Lung (tissue), 12 donors: ENCODE data around the gene EXOC4. TPM values are rescaled to one million over a fixed set of nuclear protein-coding genes. Genes with fewer than 3 reads are reported as not detected.

Source experiments
- ATAC-seq: fragments of 200-7000 bp; cut with Tn5 transposase; one replicate; pipeline ENCODE4 v1.9.1; 2020; ENCODE audit warnings: moderate number of reproducible peaks; ENCODE audit not compliant: insufficient read depth, low FRiP score
- DNase-seq, 3 donors: peaks; one replicate each; pipeline ENCODE4 v3.0.0-alpha.2; 2013 to 2017
- H3K27ac ChIP-seq, 2 donors: one replicate each; pipeline ENCODE4 v1.5.1; 2013; ENCODE audit warnings: mild to moderate bottlenecking in 2 of 2, moderate library complexity in 2 of 2, control low read depth in 1 of 2, inconsistent platforms in 1 of 2, low read depth in 1 of 2, low read length in 1 of 2
- H3K27me3 ChIP-seq, 3 donors: one replicate each; pipeline ENCODE4 v1.5.1; 2013; ENCODE audit warnings: low read length in 2 of 3; ENCODE audit not compliant: control insufficient read depth in 3 of 3, insufficient read depth in 3 of 3
- H3K36me3 ChIP-seq, 4 donors: one replicate each; pipeline ENCODE4 v1.5.1; 2013; ENCODE audit warnings: low read length in 4 of 4, mild to moderate bottlenecking in 1 of 4, moderate library complexity in 1 of 4; ENCODE audit not compliant: control insufficient read depth in 4 of 4, insufficient read depth in 4 of 4
- H3K4me1 ChIP-seq, 5 donors: one replicate each; pipeline ENCODE4 v1.5.1; 2013; ENCODE audit warnings: low read length in 5 of 5, mild to moderate bottlenecking in 2 of 5, moderate library complexity in 1 of 5; ENCODE audit not compliant: control insufficient read depth in 5 of 5, insufficient read depth in 5 of 5
- H3K4me3 ChIP-seq: one replicate; pipeline ENCODE4 v1.5.1; 2013; ENCODE audit warnings: mild to moderate bottlenecking, control low read depth, moderate library complexity
- H3K9ac ChIP-seq, 2 donors: one replicate each; pipeline ENCODE4 v1.5.1; 2013; ENCODE audit warnings: low read length in 2 of 2, control low read depth in 1 of 2; ENCODE audit not compliant: insufficient read depth in 1 of 2
- H3K9me3 ChIP-seq, 4 donors: one replicate each; pipeline ENCODE4 v1.5.1; 2013; ENCODE audit warnings: low read length in 3 of 4, mild to moderate bottlenecking in 1 of 4, moderate library complexity in 1 of 4; ENCODE audit not compliant: control insufficient read depth in 4 of 4, insufficient read depth in 3 of 4
- WGBS, 2 donors: extraction: QIAGEN DNeasy Blood & Tissue Kit; methylation state at CpG; one replicate each; pipeline ENCODE4 v1.1.7; 2013; 5-methylcytosine and 5-hydroxymethylcytosine counted together
- polyA plus RNA-seq, 2 donors: library from polyadenylated mRNA; stranded (reverse); fragments of 200-250 nt; gene quantifications; one replicate each; pipeline ENCODE4 v1.2.1, GENCODE V29; 2013
- total RNA-seq, 2 donors: library from RNA; depleted of rRNA in 1 of 2; stranded (reverse); fragments of >200 nt in 1 of 2; gene quantifications; one replicate each; pipeline ENCODE4 v1.2.1, GENCODE V29; 2014 to 2021
- TF ChIP-seq, protein P1 (sequence below): IDR thresholded peaks from 2 replicates; pipeline ENCODE4 v1.5.1; 2012; ENCODE audit warnings: mild to moderate bottlenecking; ENCODE audit errors: control extremely low read depth, extremely low read depth
- donor health status: control.
- donor health status: control.
- donor health status: Bipolar disorder and iron deficiency.
- donor health status: healthy.
- donor health status: DM: yes; HTN: yes; CAD: no.

The EXOC4 gene
- total and polyA plus RNA-seq, 4 donors, result 10.3 to 232 (median 47.4) TPM

DNA sequence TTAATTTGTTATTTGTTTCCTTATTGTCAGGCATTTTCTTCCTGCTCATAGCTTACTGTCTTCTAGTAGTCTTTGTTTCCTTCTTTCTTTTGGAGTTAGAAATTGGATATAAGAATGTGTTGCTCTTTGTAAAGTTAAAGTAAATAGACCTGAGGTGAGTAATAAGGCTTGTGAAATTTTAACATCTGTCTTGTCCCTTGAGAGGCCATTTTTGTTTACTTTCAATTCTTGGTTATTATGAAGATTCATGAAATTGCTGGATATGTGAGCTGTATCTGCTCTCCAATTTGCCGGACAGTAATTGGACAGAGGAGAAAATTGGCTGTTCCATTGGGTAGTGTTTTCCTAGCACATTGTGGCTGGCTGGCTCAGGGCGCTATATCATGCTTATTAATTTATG is 260.7 kb downstream of the EXOC4 start:
- DNase-seq (no peak), ATAC-seq (no peak)
- H3K9ac ChIP-seq, result no peak overlapping the region
- peaks cover 0 to 4% (median 0%) of the 10 kb centered on the region in 4 donors for H3K36me3 ChIP-seq
- H3K27me3 ChIP-seq, result no peaks in the 10 kb centered on the region
- 95 to 96% methylated on average over 2 of the region's 2 CpGs for WGBS, 2 donors
- no peak overlapping the region for H3K27ac ChIP-seq
- H3K4me3 ChIP-seq, result no peak overlapping the region
- no peaks in the 10 kb centered on the region for H3K9me3 ChIP-seq
- no peaks in the 10 kb centered on the region for H3K4me1 ChIP-seq
- TF ChIP-seq, protein P1, sequence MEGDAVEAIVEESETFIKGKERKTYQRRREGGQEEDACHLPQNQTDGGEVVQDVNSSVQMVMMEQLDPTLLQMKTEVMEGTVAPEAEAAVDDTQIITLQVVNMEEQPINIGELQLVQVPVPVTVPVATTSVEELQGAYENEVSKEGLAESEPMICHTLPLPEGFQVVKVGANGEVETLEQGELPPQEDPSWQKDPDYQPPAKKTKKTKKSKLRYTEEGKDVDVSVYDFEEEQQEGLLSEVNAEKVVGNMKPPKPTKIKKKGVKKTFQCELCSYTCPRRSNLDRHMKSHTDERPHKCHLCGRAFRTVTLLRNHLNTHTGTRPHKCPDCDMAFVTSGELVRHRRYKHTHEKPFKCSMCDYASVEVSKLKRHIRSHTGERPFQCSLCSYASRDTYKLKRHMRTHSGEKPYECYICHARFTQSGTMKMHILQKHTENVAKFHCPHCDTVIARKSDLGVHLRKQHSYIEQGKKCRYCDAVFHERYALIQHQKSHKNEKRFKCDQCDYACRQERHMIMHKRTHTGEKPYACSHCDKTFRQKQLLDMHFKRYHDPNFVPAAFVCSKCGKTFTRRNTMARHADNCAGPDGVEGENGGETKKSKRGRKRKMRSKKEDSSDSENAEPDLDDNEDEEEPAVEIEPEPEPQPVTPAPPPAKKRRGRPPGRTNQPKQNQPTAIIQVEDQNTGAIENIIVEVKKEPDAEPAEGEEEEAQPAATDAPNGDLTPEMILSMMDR, result no peak

DNA sequence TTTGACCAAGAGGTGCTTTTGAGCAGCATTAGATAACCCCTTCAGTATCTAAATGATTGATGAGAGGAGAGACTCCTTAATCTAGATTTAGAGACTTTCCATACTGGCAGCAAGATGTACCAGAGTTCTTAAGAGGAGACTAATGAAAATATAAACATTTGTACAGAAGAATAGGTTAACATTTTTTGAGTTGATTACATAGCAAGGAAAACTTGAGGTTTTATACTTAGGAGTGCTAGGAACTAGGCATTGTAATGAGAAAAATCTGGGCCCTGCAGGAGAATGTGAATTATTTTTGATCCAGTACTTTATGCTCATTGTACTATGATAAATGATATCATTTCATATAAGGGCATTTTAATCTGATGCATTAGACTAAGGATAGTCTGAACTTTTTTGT is 261.7 kb downstream of the EXOC4 start:
- no peak overlapping the region for H3K9ac ChIP-seq
- no peaks in the 10 kb centered on the region for H3K4me1 ChIP-seq
- H3K4me3 ChIP-seq, result no peak overlapping the region
- ATAC-seq (no peak), DNase-seq (no peak)
- no peaks in the 10 kb centered on the region for H3K9me3 ChIP-seq
- H3K27ac ChIP-seq, result no peak overlapping the region
- H3K27me3 ChIP-seq, result no peaks in the 10 kb centered on the region
- TF ChIP-seq, protein P1, result no peak
- H3K36me3 ChIP-seq, result peaks cover 0 to 4% (median 0%) of the 10 kb centered on the region in 4 donors

DNA sequence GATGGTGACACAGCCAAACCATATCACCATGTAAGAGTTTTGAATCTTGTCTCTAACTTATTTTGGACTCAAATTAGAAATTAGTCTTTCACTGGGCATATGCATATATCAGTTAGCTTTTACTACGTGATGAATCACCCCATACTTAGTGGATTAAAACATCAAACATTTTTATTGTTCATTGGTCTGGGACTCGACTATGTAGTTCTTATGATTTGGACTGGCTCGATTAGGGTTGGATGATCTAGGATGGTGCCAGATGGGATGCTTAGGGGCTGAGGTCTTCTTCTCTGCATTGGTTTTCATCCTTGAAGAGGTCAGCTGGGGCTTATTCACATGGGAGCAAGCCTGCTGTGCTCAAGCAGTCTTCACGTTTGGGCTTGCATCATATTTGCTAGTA is 264.9 kb downstream of the EXOC4 start:
- H3K27ac ChIP-seq, result no peak overlapping the region
- 88 to 98% methylated on average over 4 of the region's 4 CpGs for WGBS, 2 donors
- TF ChIP-seq, protein P1, result no peak
- H3K4me1 ChIP-seq, result no peaks in the 10 kb centered on the region
- peaks cover 0 to 4% (median 0%) of the 10 kb centered on the region in 4 donors for H3K36me3 ChIP-seq
- no peaks in the 10 kb centered on the region for H3K27me3 ChIP-seq
- ATAC-seq, result no peak
- DNase-seq, result no peak
- no peak overlapping the region for H3K9ac ChIP-seq
- H3K9me3 ChIP-seq, result no peaks in the 10 kb centered on the region
- no peak overlapping the region for H3K4me3 ChIP-seq

DNA sequence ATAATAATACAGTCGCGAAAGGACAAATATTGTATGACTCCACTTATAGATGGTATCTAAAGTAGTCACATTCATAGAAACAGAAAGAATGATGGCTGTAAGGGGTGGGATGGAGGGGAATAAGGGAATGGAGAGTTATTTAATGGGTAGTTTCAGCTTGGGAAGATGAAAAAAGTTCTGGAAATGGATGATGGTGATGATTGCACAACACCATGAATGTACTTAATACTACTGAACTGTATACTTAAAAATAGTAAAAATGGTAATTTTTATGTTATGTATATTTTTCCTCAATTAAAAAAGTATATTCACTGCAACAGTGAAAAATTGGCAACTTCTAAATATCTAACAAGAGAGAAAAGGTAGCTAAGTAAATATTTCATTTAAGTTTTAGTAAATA is 265.8 kb downstream of the EXOC4 start:
- Histone ChIP-seq H3K9ac (no peak overlapping the region), H3K27ac (no peak overlapping the region), H3K36me3 (peaks cover 0 to 4% (median 0%) of the 10 kb centered on the region in 4 donors), H3K4me3 (no peak overlapping the region), H3K27me3 (no peaks in the 10 kb centered on the region), H3K9me3 (no peaks in the 10 kb centered on the region), H3K4me1 (no peaks in the 10 kb centered on the region)
- ATAC-seq (no peak), DNase-seq (no peak)
- TF ChIP-seq, protein P1, result no peak
- WGBS, 2 donors, result 99 to 100% methylated on average over 2 of the region's 2 CpGs
